Hepatocyte (in vitro differentiated cells): ENCODE measurements around the gene MYO1B.

ENCODE experiments used
- CTCF ChIP-seq: fragments of 200-600 bp; sonication (generic); IDR thresholded peaks from 2 replicates; pipeline ENCODE4 v1.5.1; 2016; ENCODE audit warnings: antibody characterized with exemption, mild to moderate bottlenecking; ENCODE audit not compliant: poor library complexity
- EZH2 ChIP-seq: fragments of 200-600 bp; sonication (generic); IDR thresholded peaks from 2 replicates; pipeline ENCODE4 v1.6.1; 2016; ENCODE audit warnings: antibody characterized with exemption, mild to moderate bottlenecking, borderline replicate concordance
- EZH2phosphoT487 ChIP-seq: fragments of 200-600 bp; sonication (generic); IDR thresholded peaks from one replicate; pipeline ENCODE4 v1.6.1; 2018; ENCODE audit warnings: antibody characterized with exemption, mild to moderate bottlenecking, low read depth, moderate library complexity; ENCODE audit not compliant: unreplicated experiment, severe bottlenecking

GRCh38 chr2:191228861-191229260 is 16.3 kb upstream of the MYO1B start:
- TF ChIP-seq EZH2 (no peak), CTCF (no peak), EZH2phosphoT487 (no peak)
